Fibroblast of skin of right biceps (primary cell): ENCODE data around the gene MISP3.
"Not testable (repeated sequence)": the region's sequence is repeated elsewhere in the genome, so short reads cannot be mapped to it uniquely, and the experiment has no call there.

Experiments used
- DNase-seq: peaks from one replicate; pipeline ENCODE4 v3.0.0-alpha.2; 2013

The MISP3 gene

GRCh38 chr19:14072535-14073260 is at the start of gene MISP3:
TSS of gene MISP3 (plus strand) at chr19:14072786. CDS start at chr19:14073310, 524 bp downstream.
- no peak for DNase-seq

DNA sequence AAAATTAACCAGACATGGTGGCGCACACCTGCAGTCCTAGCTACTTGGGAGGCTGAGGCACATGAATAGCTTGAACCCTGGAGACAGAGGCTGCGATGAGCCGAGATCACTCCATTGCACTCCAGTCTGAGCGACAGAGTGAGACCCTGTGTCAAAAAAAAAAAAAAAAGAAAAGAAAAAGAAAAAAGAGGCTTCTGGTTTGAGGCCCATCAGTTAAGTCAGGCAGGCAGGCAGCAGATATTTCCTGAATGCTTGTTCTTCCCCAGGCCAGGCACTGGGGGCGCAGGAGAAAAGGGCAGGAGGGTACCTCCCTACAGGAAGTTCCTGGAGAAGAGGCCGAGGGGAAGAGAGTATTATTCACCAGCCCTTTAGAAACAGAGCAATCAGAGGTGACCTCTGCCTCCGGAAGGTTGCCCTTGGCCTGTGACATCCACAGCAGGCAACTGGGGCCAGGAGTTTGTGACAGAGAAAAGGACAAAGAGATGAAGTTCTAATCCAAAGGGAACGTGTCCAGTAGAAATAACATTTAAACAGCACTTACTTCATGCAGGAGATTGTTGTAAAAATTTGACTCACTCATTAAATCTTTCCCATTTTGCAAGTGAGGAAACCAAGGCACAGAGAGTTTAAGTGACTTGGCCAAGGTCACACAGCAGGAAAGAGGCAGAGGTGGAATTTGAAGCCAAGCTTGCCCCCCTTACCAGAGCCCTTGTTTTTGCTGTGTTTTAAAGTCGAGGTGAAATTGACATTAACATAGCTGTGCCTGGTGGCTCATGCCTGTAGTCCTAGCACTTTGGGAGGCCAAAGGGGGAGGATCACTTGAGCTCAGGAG is 49.0 kb upstream of the MISP3 start:
- DNase-seq = peak; percentile 64

DNA sequence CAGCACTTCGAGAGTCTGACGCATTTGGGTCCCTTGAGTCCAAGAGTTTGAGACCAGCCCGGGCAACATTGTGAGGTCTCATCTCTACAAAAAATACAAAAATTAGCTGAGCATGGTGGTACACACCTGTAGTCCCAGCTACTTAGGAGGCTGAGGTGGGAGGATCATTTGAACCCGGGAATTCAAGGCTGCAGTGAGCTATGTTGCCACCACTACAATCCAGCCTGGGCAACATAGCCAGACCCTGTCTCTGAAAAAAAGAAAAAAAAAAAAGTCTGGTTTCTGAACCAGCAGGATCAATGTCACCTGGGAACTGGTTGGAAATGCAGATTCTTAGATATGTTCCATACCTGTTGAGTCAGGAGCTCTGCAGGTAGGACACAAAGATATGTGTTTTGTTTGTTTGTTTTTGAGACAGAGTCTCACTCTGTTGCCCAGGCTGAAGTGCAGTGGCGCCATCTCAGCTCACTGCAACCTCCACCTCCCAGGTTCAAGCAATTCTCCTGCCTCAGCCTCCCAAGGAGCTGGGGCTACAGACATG is 45.9 kb upstream of the MISP3 start:
- DNase-seq = not testable (repeated sequence)

DNA sequence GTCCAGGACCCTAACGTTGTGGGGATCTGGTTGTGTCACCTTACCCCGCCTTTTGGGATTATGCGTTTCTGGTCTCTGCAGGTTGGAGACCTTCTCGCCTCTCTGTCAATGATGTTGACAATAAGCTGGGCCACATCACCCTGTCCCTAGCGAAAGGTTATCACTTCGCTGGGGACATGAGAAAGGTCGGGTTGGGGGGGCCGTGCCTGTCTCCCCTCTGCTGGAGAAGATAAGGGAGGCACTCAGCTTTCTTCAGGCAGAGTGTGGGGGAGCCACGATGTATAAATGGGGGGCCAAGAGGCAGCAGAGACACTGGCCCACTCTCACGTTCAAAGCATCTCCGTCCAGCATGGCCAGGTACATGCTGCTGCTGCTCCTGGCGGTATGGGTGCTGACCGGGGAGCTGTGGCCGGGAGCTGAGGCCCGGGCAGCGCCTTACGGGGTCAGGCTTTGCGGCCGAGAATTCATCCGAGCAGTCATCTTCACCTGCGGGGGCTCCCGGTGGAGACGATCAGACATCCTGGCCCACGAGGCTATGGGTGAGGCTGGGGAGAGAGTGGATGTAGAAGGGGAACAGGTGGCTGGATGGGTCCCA is 44.6 kb upstream of the MISP3 start, which contains the start of gene RLN3:
Gene RLN3 (plus strand): TSS at position 293 of the 595 bp plus-strand sequence. CDS start 57 bp downstream, at position 350.
- DNase-seq = no peak

GRCh38 chr19:14028901-14029300 is 43.7 kb upstream of the MISP3 start:
- DNase-seq = no peak

DNA sequence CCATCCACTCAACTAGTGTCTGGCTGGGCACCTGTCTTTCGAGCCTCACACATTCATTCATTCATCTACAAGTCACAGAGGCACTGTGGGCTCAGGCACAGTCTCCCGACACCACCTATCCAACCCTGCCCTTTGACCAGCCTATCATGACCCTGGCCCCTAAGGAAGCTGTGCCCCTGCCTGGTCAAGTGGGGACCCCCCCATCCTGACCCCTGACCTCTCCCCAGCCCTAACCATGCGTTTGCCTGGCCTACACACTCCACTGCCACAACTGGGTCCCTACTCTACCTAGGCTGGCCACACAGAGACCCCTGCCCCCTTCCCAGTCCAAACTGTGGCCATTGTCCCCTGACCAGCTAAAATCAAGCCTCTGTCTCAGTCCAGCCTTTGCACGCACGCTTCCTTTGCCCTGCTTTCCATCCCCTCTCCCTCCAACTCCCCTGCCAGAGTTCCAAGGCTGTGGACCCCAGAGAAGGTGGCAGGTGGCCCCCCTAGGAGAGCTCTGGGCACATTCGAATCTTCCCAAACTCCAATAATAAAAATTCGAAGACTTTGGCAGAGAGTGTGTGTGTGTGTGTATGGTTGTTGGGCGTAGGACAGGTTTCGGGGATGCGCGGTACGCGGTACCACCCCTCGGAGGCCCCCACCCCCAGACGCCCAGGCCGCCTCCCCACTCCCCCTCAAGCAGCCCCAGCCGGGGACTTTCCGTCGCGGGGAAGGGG is 41.4 kb upstream of the MISP3 start:
- no peak for DNase-seq

DNA sequence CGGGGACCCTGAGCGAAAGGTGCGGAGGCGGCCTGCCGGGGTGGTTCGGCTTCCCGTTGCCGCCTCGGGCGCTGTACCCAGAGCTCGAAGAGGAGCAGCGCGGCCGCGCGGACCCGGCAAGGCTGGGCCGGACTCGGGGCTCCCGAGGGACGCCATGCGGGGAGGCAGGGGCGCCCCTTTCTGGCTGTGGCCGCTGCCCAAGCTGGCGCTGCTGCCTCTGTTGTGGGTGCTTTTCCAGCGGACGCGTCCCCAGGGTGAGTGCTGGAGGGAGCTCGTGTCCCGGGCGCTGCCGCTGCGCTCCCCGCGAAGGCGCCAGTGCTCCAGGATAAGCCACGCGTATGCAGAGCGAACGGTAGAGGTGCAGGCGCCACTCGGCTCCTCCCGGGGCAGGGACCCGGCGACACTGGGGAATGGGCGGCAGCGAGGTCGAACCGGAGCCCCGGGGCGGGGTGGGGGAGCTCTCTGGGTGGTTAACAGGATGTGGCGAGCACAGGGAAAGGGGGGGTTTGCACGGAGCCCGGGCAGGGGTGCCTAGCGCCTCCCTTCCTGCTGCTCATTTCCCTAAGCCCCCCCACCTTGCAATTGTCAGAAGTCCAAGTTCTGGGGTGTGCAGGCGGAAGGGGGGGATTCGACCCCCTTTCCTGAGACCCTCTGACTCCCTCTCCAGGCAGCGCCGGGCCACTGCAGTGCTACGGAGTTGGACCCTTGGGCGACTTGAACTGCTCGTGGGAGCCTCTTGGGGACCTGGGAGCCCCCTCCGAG is 40.7 kb upstream of the MISP3 start, which contains the start of gene IL27RA:
Gene IL27RA (plus strand): TSS at position 44 of the 762 bp plus-strand sequence. CDS start 111 bp downstream, at position 155.
- DNase-seq = peak; percentile 64

- no peak for DNase-seq
Measured at GRCh38 chr19:14033946-14034345, 38.6 kb upstream of the MISP3 start.

GRCh38 chr19:14035159-14035558 is 37.4 kb upstream of the MISP3 start:
- not testable (repeated sequence) for DNase-seq

- DNase-seq = peak; percentile 54
Measured at GRCh38 chr19:14035706-14036105, 36.9 kb upstream of the MISP3 start.

DNA sequence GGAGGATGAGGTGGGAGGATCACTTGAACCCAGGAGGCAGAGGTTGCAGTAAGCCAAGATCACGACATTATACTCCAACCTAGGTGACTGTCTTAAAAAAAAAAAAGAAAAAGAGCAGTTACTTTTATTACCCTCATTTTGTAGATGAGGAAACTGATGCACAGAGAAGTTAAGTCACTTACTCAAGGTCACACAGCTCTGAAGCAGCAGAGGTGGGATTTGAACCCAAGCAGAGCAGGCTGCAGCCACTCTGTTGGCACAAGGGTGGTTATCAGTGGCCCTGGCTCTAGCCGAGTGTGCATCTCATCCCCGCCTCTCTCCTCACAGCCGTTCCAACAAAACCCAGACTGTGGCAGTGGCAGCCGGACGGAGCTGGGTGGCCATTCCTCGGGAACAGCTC is 33.4 kb upstream of the MISP3 start:
- DNase-seq = no peak

GRCh38 chr19:14042659-14043608 is 29.7 kb upstream of the MISP3 start:
- peak; percentile 52 for DNase-seq

- not testable (repeated sequence) for DNase-seq
Measured at GRCh38 chr19:14047866-14048265, 24.7 kb upstream of the MISP3 start.

DNA sequence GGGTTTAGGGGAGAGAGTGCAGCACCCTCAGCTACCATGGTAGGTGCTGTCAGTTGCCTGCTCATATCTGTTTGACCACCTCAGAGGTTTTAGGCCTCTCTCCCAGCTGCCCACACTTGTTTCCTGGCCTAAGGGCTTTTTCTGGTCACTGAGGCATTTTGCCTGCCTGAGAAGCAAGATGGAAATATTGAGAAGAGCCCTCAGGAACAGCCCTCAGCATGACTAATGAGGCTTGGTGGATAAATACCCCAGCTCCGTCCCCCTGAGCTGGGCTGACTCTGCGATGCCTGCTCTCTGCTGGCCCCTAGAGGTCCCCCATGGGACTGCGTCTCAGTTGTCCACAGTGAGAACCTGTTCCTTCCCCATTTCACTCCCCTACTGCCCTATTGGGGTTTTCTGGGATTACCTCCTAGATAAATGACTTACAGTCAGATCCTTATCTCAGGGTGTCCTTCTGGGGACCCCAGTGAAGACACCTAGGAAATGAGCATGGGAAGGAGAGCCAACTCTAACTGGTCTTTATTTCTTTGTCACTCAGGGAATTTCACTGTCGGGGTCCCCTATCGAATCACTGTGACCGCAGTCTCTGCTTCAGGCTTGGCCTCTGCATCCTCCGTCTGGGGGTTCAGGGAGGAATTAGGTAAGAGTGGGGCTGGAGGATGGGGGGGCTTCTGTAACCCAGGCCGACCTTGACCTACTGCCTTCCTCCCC is 24.0 kb upstream of the MISP3 start:
- DNase-seq = peak; percentile 18

GRCh38 chr19:14050512-14050911 is 22.1 kb upstream of the MISP3 start:
- DNase-seq = no peak

- not testable (repeated sequence) for DNase-seq
Measured at GRCh38 chr19:14050961-14051360, 21.6 kb upstream of the MISP3 start.

GRCh38 chr19:14051980-14052379 is 20.6 kb upstream of the MISP3 start:
- DNase-seq = no peak

DNA sequence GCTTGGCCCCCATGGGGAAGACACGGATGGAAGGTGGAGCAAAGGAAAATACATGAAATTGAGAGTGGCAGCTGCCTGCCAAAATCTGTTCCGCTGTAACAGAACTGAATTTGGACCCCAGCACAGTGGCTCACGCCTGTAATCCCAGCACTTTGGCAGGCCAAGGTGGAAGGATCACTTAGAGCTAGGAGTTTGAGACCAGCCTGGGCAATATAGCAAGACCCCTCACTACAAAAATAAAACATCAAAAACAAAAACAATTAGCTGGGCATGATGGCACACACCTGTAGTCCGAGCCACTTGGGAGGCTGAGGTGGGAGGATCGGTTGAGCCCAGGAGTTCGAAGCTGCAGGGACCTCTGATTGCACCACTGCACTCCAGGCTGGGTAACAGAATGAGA is 20.1 kb upstream of the MISP3 start:
- DNase-seq = no peak

DNA sequence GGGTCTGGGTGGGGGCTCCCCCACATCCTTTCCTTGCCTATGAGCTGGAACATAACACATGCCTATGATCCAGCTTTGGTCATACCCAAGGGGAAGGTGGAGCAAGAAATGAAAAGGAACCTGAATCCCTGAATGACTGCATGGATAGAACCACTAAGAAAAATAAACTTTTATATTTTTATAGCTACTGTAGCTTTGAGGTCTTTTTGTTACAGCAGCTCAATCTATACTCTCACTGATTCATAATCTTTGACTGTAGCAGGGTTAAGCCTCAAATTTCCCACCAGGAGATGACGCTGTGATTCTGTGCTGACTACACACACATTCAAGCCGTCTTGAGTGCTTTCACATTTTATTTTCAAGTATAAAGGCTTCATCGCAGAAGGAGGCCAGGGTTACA is 19.6 kb upstream of the MISP3 start:
- no peak for DNase-seq

DNA sequence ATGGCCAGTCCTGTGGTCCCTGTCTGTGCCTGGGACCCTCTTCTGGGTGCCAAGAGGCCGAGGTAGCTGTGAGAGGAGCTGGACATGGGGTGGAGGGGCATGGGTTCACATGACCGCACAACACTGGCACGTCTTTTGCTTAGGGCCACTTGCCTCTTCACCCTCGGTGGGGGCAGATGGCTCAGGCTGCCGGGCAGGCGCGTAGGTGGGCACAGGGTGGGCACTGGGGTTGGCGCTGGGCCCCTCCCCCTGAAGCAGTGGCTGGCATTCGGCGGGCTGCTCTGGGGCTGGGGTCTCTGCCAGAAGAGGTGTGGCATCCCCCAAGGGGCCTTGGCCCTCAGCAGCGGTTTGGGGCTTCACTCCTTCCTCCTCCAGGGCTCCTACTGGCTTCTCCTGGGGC is 19.1 kb upstream of the MISP3 start:
- no peak for DNase-seq
